HG03196 (cell line): ENCODE data around the gene TOMM40.
A peak's percentile ranks its signal among the peaks of the same experiment; 100 is the strongest.
"Not testable (repeated sequence)": the region's sequence is repeated elsewhere in the genome, so short reads cannot be mapped to it uniquely, and the experiment has no call there.

Experiments
- ATAC-seq: cut with Tn5 transposase; IDR thresholded peaks from one replicate; pipeline ENCODE4 v1.9.1; 2021; ENCODE audit not compliant: unreplicated experiment

Gene TOMM40

GRCh38 chr19:44869733-44870470, 21.2 kb upstream of the TOMM40 start:
- no peak for ATAC-seq

- no peak for ATAC-seq
Observed at GRCh38 chr19:44871809-44872208, 19.2 kb upstream of the TOMM40 start.

GRCh38 chr19:44872661-44873060, 18.4 kb upstream of the TOMM40 start:
- ATAC-seq: no peak

GRCh38 chr19:44874317-44874716, 16.7 kb upstream of the TOMM40 start:
- ATAC-seq: no peak

- ATAC-seq: no peak
Observed at GRCh38 chr19:44875666-44876451, 15.2 kb upstream of the TOMM40 start.

- ATAC-seq: no peak
Observed at GRCh38 chr19:44876930-44877535, 14.0 kb upstream of the TOMM40 start.

- no peak for ATAC-seq
Observed at GRCh38 chr19:44878120-44878865, 12.8 kb upstream of the TOMM40 start.

GRCh38 chr19:44879309-44880065, 11.6 kb upstream of the TOMM40 start:
- ATAC-seq: no peak

GRCh38 chr19:44882063-44882462, 9.0 kb upstream of the TOMM40 start:
- ATAC-seq: no peak

- ATAC-seq: not testable (repeated sequence)
Observed at GRCh38 chr19:44882619-44883397, 8.2 kb upstream of the TOMM40 start.

GRCh38 chr19:44883922-44884321, 7.1 kb upstream of the TOMM40 start:
- ATAC-seq: no peak

GRCh38 chr19:44884566-44884965, 6.5 kb upstream of the TOMM40 start:
- ATAC-seq: no peak

GRCh38 chr19:44886141-44886540, 4.9 kb upstream of the TOMM40 start:
- ATAC-seq: no peak

- ATAC-seq: no peak
Observed at GRCh38 chr19:44887648-44888047, 3.4 kb upstream of the TOMM40 start.

GRCh38 chr19:44888335-44888734, 2.7 kb upstream of the TOMM40 start:
- ATAC-seq: not testable (repeated sequence)

GRCh38 chr19:44889830-44890365, 1.2 kb upstream of the TOMM40 start:
- ATAC-seq: no peak

GRCh38 chr19:44890366-44891015, 563 bp upstream of the TOMM40 start:
- ATAC-seq: peak; percentile 81

- ATAC-seq: no peak
Observed at GRCh38 chr19:44892932-44893331, 1.9 kb downstream of the TOMM40 start.
